HCT116 (cell line): ENCODE data around the gene SIK3.

Source experiments
- CEBPB ChIP-seq: IDR thresholded peaks from 2 replicates; pipeline ENCODE4 v1.6.1; 2012; ENCODE audit warnings: low read depth
- CTCF ChIP-seq, 3 experiments: fragments of 200-600 bp in 1 of 3; sonication (generic) in 1 of 3; IDR thresholded peaks in 2 of 3; conservative IDR thresholded peaks in 1 of 3; 2 replicates each; pipeline ENCODE4 v1.5.1; 2012 to 2017; ENCODE audit warnings: low read depth in 2 of 3, low read length in 2 of 3, antibody characterized with exemption in 1 of 3, borderline replicate concordance in 1 of 3, control low read depth in 1 of 3, mild to moderate bottlenecking in 1 of 3, mixed read lengths in 1 of 3, mixed run types in 1 of 3, moderate library complexity in 1 of 3; ENCODE audit not compliant: insufficient read depth in 1 of 3
- EZH2 ChIP-seq: fragments of 200-600 bp; sonication (generic); IDR thresholded peaks from 2 replicates; pipeline ENCODE4 v1.6.1; 2017; ENCODE audit warnings: antibody characterized with exemption, mixed run types
- EZH2phosphoT487 ChIP-seq: fragments of 200-600 bp; IDR thresholded peaks from 2 replicates; pipeline ENCODE4 v1.6.1; 2018; ENCODE audit warnings: antibody characterized with exemption, borderline replicate concordance
- FOSL1 ChIP-seq: IDR thresholded peaks from 2 replicates; pipeline ENCODE4 v1.6.1; 2012; ENCODE audit warnings: low read depth
- MAX ChIP-seq: IDR thresholded peaks from 2 replicates; pipeline ENCODE4 v1.6.1; 2012
- POLR2A ChIP-seq: IDR thresholded peaks from 2 replicates; pipeline ENCODE4 v1.7.0; 2011; ENCODE audit warnings: borderline replicate concordance; ENCODE audit not compliant: insufficient read depth, insufficient read length; ENCODE audit errors: extremely low read depth
- RAD21 ChIP-seq: IDR thresholded peaks from 2 replicates; pipeline ENCODE4 v1.6.1; 2012; ENCODE audit warnings: low read depth, mild to moderate bottlenecking
- REST ChIP-seq: IDR thresholded peaks from 2 replicates; pipeline ENCODE4 v1.6.1; 2012; ENCODE audit warnings: low read depth
- SRF ChIP-seq: IDR thresholded peaks from 2 replicates; pipeline ENCODE4 v1.6.1; 2012; ENCODE audit warnings: low read depth
- ZBTB33 ChIP-seq: IDR thresholded peaks from 2 replicates; pipeline ENCODE4 v1.6.1; 2011; ENCODE audit warnings: mild to moderate bottlenecking, low read length, moderate library complexity; ENCODE audit not compliant: insufficient replicate concordance; ENCODE audit errors: extremely low read depth

GRCh38 chr11:116838321-116839084, 259.7 kb downstream of the SIK3 start:
- TF ChIP-seq FOSL1 (no peak), SRF (no peak), RAD21 (no peak), CTCF (IDR thresholded peaks at IDR 0.05 in 2 of 3, conservative IDR thresholded peaks at IDR 0.05 in 1 of 3; ENCODE audit: borderline replicate concordance in 1 of 3, insufficient read depth in 1 of 3, low read depth in 2 of 3, low read length in 2 of 3) (no peak), EZH2phosphoT487 (no peak), CEBPB (no peak), POLR2A (no peak), MAX (no peak), EZH2 (no peak), REST (no peak), ZBTB33 (no peak)
